GM12878 (cell line): ENCODE measurements around the gene KLK6. TPM values are rescaled to one million over a fixed set of nuclear protein-coding genes. Genes with fewer than 3 reads are reported as not detected.

ENCODE experiments used
- ATAC-seq: fragments of 200-7000 bp; cut with Tn5 transposase; 3 replicates; pipeline ENCODE4 v1.9.1; 2020; ENCODE audit warnings: mild to moderate bottlenecking, moderate library complexity
- BruUV-seq: library from RNA; stranded (reverse); fragments of 400-500 nt; replicated peaks from 2 replicates; lab custom pipeline; 2021; lab: Mats Ljungman, UMichigan
- CTCF ChIA-PET: fragments of 300-600 bp; sonication (Branson Sonifier 250); formaldehyde crosslinking; extraction: SDS; loops from one replicate; lab custom pipeline; 2021; ENCODE audit warnings: inconsistent platforms; lab: Yijun Ruan, JAX
- POLR2A ChIA-PET: fragments of 350-600 bp; formaldehyde crosslinking; extraction: SDS; loops from one replicate; lab custom pipeline; 2021; ENCODE audit warnings: inconsistent platforms; lab: Charles Lee
- RAD21 ChIA-PET: fragments of 300-600 bp; sonication (Branson Sonifier 250); formaldehyde crosslinking; loops from one replicate; lab custom pipeline; 2023; ENCODE audit warnings: antibody characterized with exemption; ENCODE audit not compliant: unreplicated experiment; lab: Charles Lee
- SMC1A ChIA-PET: fragments of 300-600 bp; sonication (Branson Sonifier 250); formaldehyde crosslinking; loops from one replicate; lab custom pipeline; 2023; ENCODE audit not compliant: unreplicated experiment, uncharacterized antibody; lab: Charles Lee
- DNase-seq: peaks from one replicate; pipeline ENCODE4 v3.0.0-alpha.2; 2011; ENCODE audit warnings: low read depth, low spot score
- FAIRE-seq: peaks from 3 replicates; lab custom pipeline; 2011; peaks lifted over from hg19 to GRCh38; lab: Jason Lieb, UNC
- H2AFZ ChIP-seq: 2 replicates; pipeline ENCODE4 v1.6.0; 2011; ENCODE audit warnings: low read depth, low read length, control low read depth; ENCODE audit not compliant: control insufficient read depth
- H3K27ac ChIP-seq: 2 replicates; pipeline ENCODE4 v1.5.1; 2011; ENCODE audit warnings: control low read depth; ENCODE audit not compliant: control insufficient read depth, insufficient read depth
- H3K27me3 ChIP-seq, 2 experiments: replicated peaks in 1 of 2; 2 replicates each; pipeline versions ENCODE4 v1.6.0 to v1.6.1; 2011; ENCODE audit warnings: low read length in 1 of 2; ENCODE audit not compliant: control insufficient read depth in 2 of 2, insufficient read depth in 2 of 2
- H3K36me3 ChIP-seq, 2 experiments: 2 replicates each; pipeline ENCODE4 v1.5.1; 2011; ENCODE audit warnings: low read length in 1 of 2; ENCODE audit not compliant: control insufficient read depth in 2 of 2, insufficient read depth in 2 of 2
- H3K4me1 ChIP-seq: 2 replicates; pipeline ENCODE4 v1.6.1; 2011; ENCODE audit warnings: mild to moderate bottlenecking, low read length, moderate library complexity, mixed read lengths; ENCODE audit not compliant: control insufficient read depth, insufficient read depth
- H3K4me2 ChIP-seq: 2 replicates; pipeline ENCODE4 v1.6.0; 2011; ENCODE audit warnings: control low read depth; ENCODE audit not compliant: control insufficient read depth, insufficient read depth
- H3K4me3 ChIP-seq: fragments of 200-600 bp; sonication (generic); 2 replicates; pipeline ENCODE4 v1.5.1; 2016
- H3K79me2 ChIP-seq: 2 replicates; pipeline ENCODE4 v1.6.0; 2011; ENCODE audit warnings: low read length; ENCODE audit not compliant: control insufficient read depth, insufficient read depth
- H3K9ac ChIP-seq: 2 replicates; pipeline ENCODE4 v1.8.0; 2011; ENCODE audit warnings: low read length, control low read depth, mixed read lengths; ENCODE audit not compliant: control insufficient read depth, insufficient read depth
- H3K9me3 ChIP-seq: replicated peaks from 3 replicates; pipeline ENCODE4 v1.5.1; 2011; ENCODE audit warnings: mild to moderate bottlenecking, low read length; ENCODE audit not compliant: control insufficient read depth, insufficient read depth
- H4K20me1 ChIP-seq: 2 replicates; pipeline ENCODE4 v1.6.0; 2011; ENCODE audit not compliant: control insufficient read depth, insufficient read depth
- CBFB ChIP-seq: IDR thresholded peaks from 2 replicates; pipeline ENCODE4 v1.6.1; 2016; ENCODE audit warnings: antibody characterized with exemption, low read depth
- CEBPB ChIP-seq, 2 experiments: fragments of 150-350 bp in 1 of 2; IDR thresholded peaks; 2 replicates each; pipeline ENCODE4 v1.6.1; 2012 to 2014; ENCODE audit warnings: low read depth in 2 of 2, low read length in 2 of 2, borderline replicate concordance in 1 of 2, inconsistent platforms in 1 of 2
- JUND ChIP-seq: IDR thresholded peaks from 2 replicates; pipeline ENCODE4 v1.6.1; 2012; ENCODE audit warnings: low read depth, mild to moderate bottlenecking, low read length, improper control_type of control experiment, moderate library complexity
- KLF5 ChIP-seq: fragments of 450-650 bp; IDR thresholded peaks from 2 replicates; pipeline ENCODE4 v1.6.1; 2014; ENCODE audit warnings: mild to moderate bottlenecking; ENCODE audit not compliant: partially characterized antibody
- RAD21 ChIP-seq: IDR thresholded peaks from 2 replicates; pipeline ENCODE4 v1.6.1; 2011; ENCODE audit warnings: mild to moderate bottlenecking, low read depth, low read length, moderate library complexity; ENCODE audit not compliant: insufficient read depth
- RCOR1 ChIP-seq: conservative IDR thresholded peaks from 2 replicates; pipeline ENCODE4 v1.6.1; 2012; ENCODE audit warnings: low read depth, low read length, improper control_type of control experiment
- SIX5 ChIP-seq: IDR thresholded peaks from 2 replicates; pipeline ENCODE4 v1.6.1; 2011; ENCODE audit warnings: mild to moderate bottlenecking, low read depth, low read length, moderate library complexity; ENCODE audit not compliant: severe bottlenecking
- STAT1 ChIP-seq: fragments of 450-650 bp; conservative IDR thresholded peaks from 2 replicates; pipeline ENCODE4 v1.6.1; 2014; ENCODE audit warnings: antibody characterized with exemption, mild to moderate bottlenecking
- ZNF217 ChIP-seq: fragments of 450-650 bp; IDR thresholded peaks from 2 replicates; pipeline ENCODE4 v1.6.1; 2017; ENCODE audit warnings: antibody characterized with exemption, mild to moderate bottlenecking
- WGBS: methylation state at CpG from one replicate; pipeline ENCODE4 v1.1.6; 2016; ENCODE audit warnings: low lambda C conversion rate; ENCODE audit not compliant: insufficient replicate concordance, insufficient coverage; ENCODE audit errors: missing lambda C conversion rate; 5-methylcytosine and 5-hydroxymethylcytosine counted together
- in situ Hi-C: fragments of 300-500 bp; cut with MboI; formaldehyde crosslinking; loops from 9 replicates; pipeline ENCODE4 v1.14.3; 2018; ENCODE audit warnings: mixed read lengths
- intact Hi-C: fragments of 100-400 bp; cut with micrococcal nuclease; formaldehyde crosslinking; loops from one replicate; pipeline ENCODE4 v1.14.2; 2022; ENCODE audit not compliant: unreplicated experiment
- polyA plus RNA-seq, 11 experiments: library from polyadenylated mRNA; depleted of rRNA in 4 of 11; unstranded in 6 of 11; stranded (reverse) in 5 of 11; fragments of >200 nt; fragmentation: Nextera tagmentation in 4 of 11; fragmentation: Illumina TruSeq in 1 of 11; extraction: Ambion mirVana in 4 of 11; extraction: Trizol in 1 of 11; gene quantifications; 1 replicate in 1 of 11; 2 replicates in 10 of 11; pipeline versions ENCODE4 v1.2.1 to v1.2.3, GENCODE V29; 2011 to 2016; ENCODE audit warnings: inconsistent platforms in 2 of 11, missing spikeins in 2 of 11, low read depth in 1 of 11
- total RNA-seq, 4 experiments: library from RNA; depleted of rRNA in 3 of 4; stranded (reverse); fragments of >200 nt in 3 of 4; fragmentation: Illumina TruSeq in 1 of 4; extraction: Trizol in 1 of 4; gene quantifications; 2 replicates each; pipeline versions ENCODE4 v1.2.1 to v1.2.3, GENCODE V29; 2013 to 2021
- TF ChIP-seq, protein P1 (sequence below): fragments of 450-650 bp; formaldehyde crosslinking; IDR thresholded peaks from 2 replicates; pipeline ENCODE4 v1.4.0; 2020; ENCODE audit warnings: mild to moderate bottlenecking, moderate library complexity
- TF ChIP-seq, protein P2 (sequence below): IDR thresholded peaks from 2 replicates; pipeline ENCODE4 v1.6.1; 2012; ENCODE audit warnings: low read depth, low read length, improper control_type of control experiment
- TF ChIP-seq, protein P3 (sequence below): fragments of 450-650 bp; IDR thresholded peaks from 2 replicates; pipeline ENCODE4 v1.6.1; 2016; ENCODE audit warnings: mild to moderate bottlenecking

The KLK6 gene
- total and polyA plus RNA-seq, 10 of the 15 experiments (the other 5 are each of a cell fraction or from before 2014, with no cell fraction given): not detected

DNA sequence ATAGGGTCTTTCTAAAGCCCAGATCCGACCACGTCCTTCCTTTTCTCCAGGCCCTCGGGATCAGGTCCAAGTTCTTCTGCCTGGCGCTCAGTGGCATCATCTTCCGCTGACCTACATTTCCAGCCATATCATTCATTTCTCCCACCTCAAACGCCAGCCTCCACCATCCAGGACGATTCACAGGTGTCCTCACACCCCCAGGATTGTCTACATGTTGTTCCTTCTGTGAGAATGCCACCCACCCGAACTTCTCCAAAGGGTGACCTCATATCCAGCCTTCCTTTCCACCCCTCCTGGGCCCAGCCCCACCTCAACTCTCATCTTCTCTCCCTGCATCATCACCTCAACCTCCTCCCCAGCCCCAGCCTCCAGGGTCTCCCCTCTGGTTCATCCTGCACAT lies 11.8 kb downstream of the KLK6 start:
- no peaks in the 10 kb centered on the region for H3K36me3 ChIP-seq
- ChIA-PET SMC1A (no interaction called here), POLR2A (no interaction called here), CTCF (no interaction called here), RAD21 (no interaction called here)
- no peak overlapping the region for H2AFZ ChIP-seq
- BruUV-seq: no TSS peak
- intact Hi-C loops: no loop called here
- H3K27me3 ChIP-seq: peaks cover 0 to 3% of the 10 kb centered on the region in 2 experiments; a peak in 2 of 4 replicates
- no peaks in the 10 kb centered on the region for H4K20me1 ChIP-seq
- TF ChIP-seq SIX5: no peak
- TF ChIP-seq CBFB: no peak
- TF ChIP-seq JUND: no peak
- TF ChIP-seq, protein P1, sequence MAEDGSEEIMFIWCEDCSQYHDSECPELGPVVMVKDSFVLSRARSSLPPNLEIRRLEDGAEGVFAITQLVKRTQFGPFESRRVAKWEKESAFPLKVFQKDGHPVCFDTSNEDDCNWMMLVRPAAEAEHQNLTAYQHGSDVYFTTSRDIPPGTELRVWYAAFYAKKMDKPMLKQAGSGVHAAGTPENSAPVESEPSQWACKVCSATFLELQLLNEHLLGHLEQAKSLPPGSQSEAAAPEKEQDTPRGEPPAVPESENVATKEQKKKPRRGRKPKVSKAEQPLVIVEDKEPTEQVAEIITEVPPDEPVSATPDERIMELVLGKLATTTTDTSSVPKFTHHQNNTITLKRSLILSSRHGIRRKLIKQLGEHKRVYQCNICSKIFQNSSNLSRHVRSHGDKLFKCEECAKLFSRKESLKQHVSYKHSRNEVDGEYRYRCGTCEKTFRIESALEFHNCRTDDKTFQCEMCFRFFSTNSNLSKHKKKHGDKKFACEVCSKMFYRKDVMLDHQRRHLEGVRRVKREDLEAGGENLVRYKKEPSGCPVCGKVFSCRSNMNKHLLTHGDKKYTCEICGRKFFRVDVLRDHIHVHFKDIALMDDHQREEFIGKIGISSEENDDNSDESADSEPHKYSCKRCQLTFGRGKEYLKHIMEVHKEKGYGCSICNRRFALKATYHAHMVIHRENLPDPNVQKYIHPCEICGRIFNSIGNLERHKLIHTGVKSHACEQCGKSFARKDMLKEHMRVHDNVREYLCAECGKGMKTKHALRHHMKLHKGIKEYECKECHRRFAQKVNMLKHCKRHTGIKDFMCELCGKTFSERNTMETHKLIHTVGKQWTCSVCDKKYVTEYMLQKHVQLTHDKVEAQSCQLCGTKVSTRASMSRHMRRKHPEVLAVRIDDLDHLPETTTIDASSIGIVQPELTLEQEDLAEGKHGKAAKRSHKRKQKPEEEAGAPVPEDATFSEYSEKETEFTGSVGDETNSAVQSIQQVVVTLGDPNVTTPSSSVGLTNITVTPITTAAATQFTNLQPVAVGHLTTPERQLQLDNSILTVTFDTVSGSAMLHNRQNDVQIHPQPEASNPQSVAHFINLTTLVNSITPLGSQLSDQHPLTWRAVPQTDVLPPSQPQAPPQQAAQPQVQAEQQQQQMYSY (CRISPR knock-in tag): no peak
- no peak for TF ChIP-seq STAT1
- TF ChIP-seq KLF5: no peak
- TF ChIP-seq RAD21: no peak
- TF ChIP-seq RCOR1: no peak
- TF ChIP-seq, protein P2, sequence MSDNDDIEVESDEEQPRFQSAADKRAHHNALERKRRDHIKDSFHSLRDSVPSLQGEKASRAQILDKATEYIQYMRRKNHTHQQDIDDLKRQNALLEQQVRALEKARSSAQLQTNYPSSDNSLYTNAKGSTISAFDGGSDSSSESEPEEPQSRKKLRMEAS: no peak
- TF ChIP-seq, protein P3, sequence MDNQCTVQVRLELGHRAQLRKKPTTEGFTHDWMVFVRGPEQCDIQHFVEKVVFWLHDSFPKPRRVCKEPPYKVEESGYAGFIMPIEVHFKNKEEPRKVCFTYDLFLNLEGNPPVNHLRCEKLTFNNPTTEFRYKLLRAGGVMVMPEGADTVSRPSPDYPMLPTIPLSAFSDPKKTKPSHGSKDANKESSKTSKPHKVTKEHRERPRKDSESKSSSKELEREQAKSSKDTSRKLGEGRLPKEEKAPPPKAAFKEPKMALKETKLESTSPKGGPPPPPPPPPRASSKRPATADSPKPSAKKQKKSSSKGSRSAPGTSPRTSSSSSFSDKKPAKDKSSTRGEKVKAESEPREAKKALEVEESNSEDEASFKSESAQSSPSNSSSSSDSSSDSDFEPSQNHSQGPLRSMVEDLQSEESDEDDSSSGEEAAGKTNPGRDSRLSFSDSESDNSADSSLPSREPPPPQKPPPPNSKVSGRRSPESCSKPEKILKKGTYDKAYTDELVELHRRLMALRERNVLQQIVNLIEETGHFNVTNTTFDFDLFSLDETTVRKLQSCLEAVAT: no peak
- no peak for TF ChIP-seq ZNF217
- TF ChIP-seq CEBPB (IDR thresholded peaks at IDR 0.05; ENCODE audit: borderline replicate concordance in 1 of 2, low read depth in 2 of 2, low read length in 2 of 2): no peak
- no peak for DNase-seq
- H3K4me1 ChIP-seq: no peaks in the 10 kb centered on the region
- no peak for ATAC-seq
- H3K4me2 ChIP-seq: no peak overlapping the region
- in situ Hi-C loops: no loop called here
- H3K79me2 ChIP-seq: no peaks in the 10 kb centered on the region
- H3K27ac ChIP-seq: no peak overlapping the region
- WGBS: 26% methylated on average over 8 of the region's 8 CpGs
- H3K9me3 ChIP-seq: no peaks in the 10 kb centered on the region; the same call in 2 of the 3 replicates
- no peak overlapping the region for H3K4me3 ChIP-seq
- H3K9ac ChIP-seq: no peak overlapping the region
- no peak for FAIRE-seq
